Ishikawa (cell line): ENCODE results near the gene TMEM181.

Experiments
- CEBPB ChIP-seq: IDR thresholded peaks from 2 replicates; pipeline ENCODE4 v1.6.1; 2012
- CREB1 ChIP-seq: IDR thresholded peaks from 2 replicates; pipeline ENCODE4 v1.6.1; 2012; ENCODE audit warnings: low read depth
- FOXM1 ChIP-seq: IDR thresholded peaks from 2 replicates; pipeline ENCODE4 v1.6.1; 2012; ENCODE audit warnings: low read depth, borderline replicate concordance
- MAX ChIP-seq: IDR thresholded peaks from 2 replicates; pipeline ENCODE4 v1.6.1; 2012
- RAD21 ChIP-seq: IDR thresholded peaks from 2 replicates; pipeline ENCODE4 v1.6.1; 2012; ENCODE audit warnings: low read depth
- YY1 ChIP-seq: IDR thresholded peaks from 2 replicates; pipeline ENCODE4 v1.6.1; 2012; ENCODE audit warnings: low read depth
- TF ChIP-seq, protein P1 (sequence below): IDR thresholded peaks from 2 replicates; pipeline ENCODE4 v1.6.1; 2012; ENCODE audit warnings: low read depth, mild to moderate bottlenecking

DNA sequence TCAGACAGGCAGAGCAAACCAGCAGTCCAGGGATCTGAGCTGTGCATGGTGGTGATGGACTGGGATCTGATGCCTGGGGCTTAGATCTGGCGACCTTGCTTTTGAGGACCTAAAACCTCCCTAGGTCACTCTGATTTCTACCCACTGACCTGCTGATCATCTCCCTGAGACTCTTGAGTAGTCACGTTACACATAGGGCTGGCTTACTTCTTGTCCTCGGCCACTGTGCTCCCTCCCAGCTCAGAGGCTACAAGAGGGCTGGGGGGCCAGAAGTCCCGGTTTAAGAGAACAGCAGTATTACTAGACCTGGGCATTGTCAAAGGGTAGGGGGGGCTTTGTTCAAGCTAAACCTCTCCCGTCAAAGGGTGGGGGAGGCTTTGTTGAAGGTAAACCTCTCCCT is 79.2 kb downstream of the TMEM181 start:
- TF ChIP-seq YY1 = no peak
- no peak for TF ChIP-seq CEBPB
- no peak for TF ChIP-seq CREB1
- TF ChIP-seq, protein P1, sequence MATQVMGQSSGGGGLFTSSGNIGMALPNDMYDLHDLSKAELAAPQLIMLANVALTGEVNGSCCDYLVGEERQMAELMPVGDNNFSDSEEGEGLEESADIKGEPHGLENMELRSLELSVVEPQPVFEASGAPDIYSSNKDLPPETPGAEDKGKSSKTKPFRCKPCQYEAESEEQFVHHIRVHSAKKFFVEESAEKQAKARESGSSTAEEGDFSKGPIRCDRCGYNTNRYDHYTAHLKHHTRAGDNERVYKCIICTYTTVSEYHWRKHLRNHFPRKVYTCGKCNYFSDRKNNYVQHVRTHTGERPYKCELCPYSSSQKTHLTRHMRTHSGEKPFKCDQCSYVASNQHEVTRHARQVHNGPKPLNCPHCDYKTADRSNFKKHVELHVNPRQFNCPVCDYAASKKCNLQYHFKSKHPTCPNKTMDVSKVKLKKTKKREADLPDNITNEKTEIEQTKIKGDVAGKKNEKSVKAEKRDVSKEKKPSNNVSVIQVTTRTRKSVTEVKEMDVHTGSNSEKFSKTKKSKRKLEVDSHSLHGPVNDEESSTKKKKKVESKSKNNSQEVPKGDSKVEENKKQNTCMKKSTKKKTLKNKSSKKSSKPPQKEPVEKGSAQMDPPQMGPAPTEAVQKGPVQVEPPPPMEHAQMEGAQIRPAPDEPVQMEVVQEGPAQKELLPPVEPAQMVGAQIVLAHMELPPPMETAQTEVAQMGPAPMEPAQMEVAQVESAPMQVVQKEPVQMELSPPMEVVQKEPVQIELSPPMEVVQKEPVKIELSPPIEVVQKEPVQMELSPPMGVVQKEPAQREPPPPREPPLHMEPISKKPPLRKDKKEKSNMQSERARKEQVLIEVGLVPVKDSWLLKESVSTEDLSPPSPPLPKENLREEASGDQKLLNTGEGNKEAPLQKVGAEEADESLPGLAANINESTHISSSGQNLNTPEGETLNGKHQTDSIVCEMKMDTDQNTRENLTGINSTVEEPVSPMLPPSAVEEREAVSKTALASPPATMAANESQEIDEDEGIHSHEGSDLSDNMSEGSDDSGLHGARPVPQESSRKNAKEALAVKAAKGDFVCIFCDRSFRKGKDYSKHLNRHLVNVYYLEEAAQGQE = no peak
- no peak for TF ChIP-seq MAX
- no peak for TF ChIP-seq RAD21
- no peak for TF ChIP-seq FOXM1
